ENCODE data around the gene ASPDH. TPM values are rescaled to one million over a fixed set of nuclear protein-coding genes. Genes with fewer than 3 reads are reported as not detected.

The ASPDH gene
- total and polyA plus RNA-seq, 2 of the 13 experiments (the other 11 are each of a cell fraction or from before 2014, with no cell fraction given): 2.2 to 3.3 TPM

DNA sequence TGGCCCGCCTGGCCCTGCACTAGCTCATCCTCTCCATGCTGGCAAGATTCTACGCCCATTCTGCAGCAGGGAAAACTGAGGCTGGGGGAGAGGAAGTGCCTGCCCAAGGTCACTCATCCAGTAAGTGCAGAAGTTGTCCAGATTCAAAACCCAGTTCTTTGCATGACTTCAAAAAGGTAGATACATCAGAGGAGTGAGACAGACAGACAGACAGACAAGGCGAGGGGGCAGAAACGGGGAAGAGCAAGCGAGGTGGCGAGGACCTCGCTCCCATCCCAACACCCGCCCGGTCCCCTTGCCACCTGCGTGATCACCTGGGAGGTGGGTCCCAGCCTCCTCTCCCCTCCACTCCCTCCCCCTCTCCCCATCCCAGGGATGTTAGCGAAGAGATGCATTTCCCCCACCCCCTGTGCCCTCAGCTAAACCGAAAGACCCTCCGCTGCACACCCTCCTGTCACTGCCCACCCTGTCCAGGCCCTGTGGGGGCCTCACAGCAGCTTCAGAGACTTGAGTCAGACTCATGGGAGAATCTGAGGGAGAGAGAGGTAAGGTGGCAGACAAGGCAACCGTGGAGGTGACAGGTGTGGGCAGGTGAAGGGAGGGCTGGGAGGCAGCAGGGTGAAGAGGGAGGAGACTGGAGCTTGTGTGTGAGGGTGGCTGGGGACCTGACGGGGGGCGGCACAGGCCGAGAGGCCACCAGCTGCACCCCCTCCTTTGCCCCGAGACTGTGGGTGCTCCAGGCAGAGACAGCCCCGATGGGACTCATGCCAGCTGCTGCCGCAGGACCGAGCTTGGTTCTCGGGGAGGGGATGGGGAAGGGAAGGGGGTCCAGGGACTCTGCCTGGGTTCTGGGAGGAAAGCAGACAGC is 35.6 kb upstream of the ASPDH start:
- in situ Hi-C loops (cut with HindIII; ENCODE audit: extremely low pct_ligation_motif_present, low pct_unique_long_range_greater_than_20kb): loop anchor here (10.0 kb wide), 1 partner anchor 236 kb away; no protein-coding TSS in a partner anchor
- Histone ChIP-seq H3K4me1 (ENCODE audit: insufficient read depth, low read length) (no peaks in the 10 kb centered on the region), H3K27ac (ENCODE audit: extremely low read length, insufficient read depth, low read length) (no peak overlapping the region), H3K79me2 (ENCODE audit: insufficient read depth, low read length) (no peaks in the 10 kb centered on the region), H3K4me2 (ENCODE audit: low read depth, low read length) (no peak overlapping the region), H4K20me1 (ENCODE audit: insufficient read depth, low read length) (no peaks in the 10 kb centered on the region), H3K36me3 (replicated peaks in 1 of 2; ENCODE audit: control insufficient read depth in 1 of 2, insufficient read depth in 2 of 2, low read length in 2 of 2) (no peaks in the 10 kb centered on the region), H3K4me3 (replicated peaks in 1 of 3; ENCODE audit: insufficient read depth in 1 of 3, low read depth in 2 of 3, low read length in 3 of 3) (no peak overlapping the region), H2AFZ (ENCODE audit: low read length) (no peak overlapping the region), H3K9me3 (ENCODE audit: low read length) (no peaks in the 10 kb centered on the region), H3K9ac (ENCODE audit: insufficient read depth, low read depth, low read length) (no peak overlapping the region), H3K27me3 (ENCODE audit: control insufficient read depth in 1 of 2, insufficient read depth in 2 of 2, low read length in 2 of 2) (peaks cover 3 to 34% of the 10 kb centered on the region in 2 experiments; a peak in 4 of 5 replicates)
- 10% methylated on average over 16 of the region's 22 CpGs for WGBS (ENCODE audit: low lambda C conversion rate)
- DNase-seq (ENCODE audit: low spot score) (no peak), ATAC-seq (no peak), FAIRE-seq (no peak)
- BruUV-seq (replicated peaks): no TSS peak
- POLR2A ChIA-PET: no interaction called here
- TF ChIP-seq FOXK1 (CRISPR knock-in tag; IDR thresholded peaks at IDR 0.05; ENCODE audit: borderline replicate concordance, low read depth) (no peak), ZNF629 (CRISPR knock-in tag; conservative IDR thresholded peaks at IDR 0.05) (peak; percentile 71)
- CTCF ChIA-PET (ENCODE audit: low intra/inter-chr PET ratio, low total read pairs): no interaction called here
- intact Hi-C loops (cut with micrococcal nuclease; ENCODE audit: unreplicated experiment): no loop called here

DNA sequence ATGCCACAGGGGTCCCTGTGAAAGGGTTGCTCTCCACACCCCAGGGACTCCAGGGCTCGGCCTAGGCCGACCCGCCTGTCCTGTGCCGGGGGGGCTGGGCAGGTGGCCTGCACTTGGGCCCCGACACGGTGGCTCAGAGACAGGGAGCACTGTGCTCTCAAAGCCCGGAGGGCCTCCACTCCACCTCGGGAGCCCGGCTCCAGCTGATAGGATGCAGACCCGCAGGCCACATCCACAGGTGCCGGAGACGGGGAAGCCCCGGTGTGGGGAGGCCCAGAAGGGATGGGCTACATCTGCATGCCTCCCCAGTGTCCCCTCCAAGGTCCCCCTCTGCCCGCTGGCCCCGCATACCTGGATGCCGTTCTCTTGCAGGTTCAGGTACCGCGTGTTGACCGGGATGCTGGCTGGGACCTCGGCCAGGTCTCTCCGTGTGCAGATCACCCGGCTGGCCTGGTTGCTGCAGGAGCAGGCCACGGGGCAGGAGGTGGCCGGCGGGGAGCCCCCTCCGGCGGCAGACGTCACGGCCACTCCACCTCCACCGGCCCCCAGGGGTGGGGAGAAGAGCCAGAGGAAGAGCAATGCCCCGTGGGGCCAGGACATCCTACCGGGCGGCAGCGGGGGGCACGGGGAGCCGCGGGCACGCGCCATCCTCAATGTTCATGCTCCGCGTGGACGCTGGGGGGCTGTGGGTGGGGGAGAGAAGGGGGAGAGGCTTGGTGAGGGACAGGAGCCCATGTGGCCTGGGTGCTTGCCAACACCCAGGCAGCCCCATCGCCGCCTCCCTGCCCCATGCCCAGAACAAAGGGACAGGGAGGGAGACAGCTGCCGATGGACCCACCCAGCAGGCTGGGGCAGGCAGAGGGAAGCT is 34.7 kb upstream of the ASPDH start:
- FAIRE-seq: no peak
- H3K27ac ChIP-seq (ENCODE audit: extremely low read length, insufficient read depth, low read length): no peak overlapping the region
- TF ChIP-seq, protein P1, sequence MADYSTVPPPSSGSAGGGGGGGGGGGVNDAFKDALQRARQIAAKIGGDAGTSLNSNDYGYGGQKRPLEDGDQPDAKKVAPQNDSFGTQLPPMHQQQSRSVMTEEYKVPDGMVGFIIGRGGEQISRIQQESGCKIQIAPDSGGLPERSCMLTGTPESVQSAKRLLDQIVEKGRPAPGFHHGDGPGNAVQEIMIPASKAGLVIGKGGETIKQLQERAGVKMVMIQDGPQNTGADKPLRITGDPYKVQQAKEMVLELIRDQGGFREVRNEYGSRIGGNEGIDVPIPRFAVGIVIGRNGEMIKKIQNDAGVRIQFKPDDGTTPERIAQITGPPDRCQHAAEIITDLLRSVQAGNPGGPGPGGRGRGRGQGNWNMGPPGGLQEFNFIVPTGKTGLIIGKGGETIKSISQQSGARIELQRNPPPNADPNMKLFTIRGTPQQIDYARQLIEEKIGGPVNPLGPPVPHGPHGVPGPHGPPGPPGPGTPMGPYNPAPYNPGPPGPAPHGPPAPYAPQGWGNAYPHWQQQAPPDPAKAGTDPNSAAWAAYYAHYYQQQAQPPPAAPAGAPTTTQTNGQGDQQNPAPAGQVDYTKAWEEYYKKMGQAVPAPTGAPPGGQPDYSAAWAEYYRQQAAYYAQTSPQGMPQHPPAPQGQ (CRISPR knock-in tag; IDR thresholded peaks at IDR 0.05; ENCODE audit: borderline replicate concordance): no peak
- TF ChIP-seq ZNF790 (CRISPR knock-in tag; IDR thresholded peaks at IDR 0.05; ENCODE audit: borderline replicate concordance) (no peak), NR0B2 (CRISPR knock-in tag; IDR thresholded peaks at IDR 0.05) (no peak), ZNF781 (CRISPR knock-in tag; IDR thresholded peaks at IDR 0.05; ENCODE audit: borderline replicate concordance, not compliant biosample characterization) (no peak), HOXA3 (CRISPR knock-in tag; IDR thresholded peaks at IDR 0.05) (no peak), NFKB2 (CRISPR knock-in tag; IDR thresholded peaks at IDR 0.05; ENCODE audit: borderline replicate concordance) (no peak), ZNF282 (IDR thresholded peaks at IDR 0.05; ENCODE audit: partially characterized antibody) (no peak)

More for the DNA sequence above, 34.7 kb upstream of the ASPDH start:
- Histone ChIP-seq H4K20me1 (ENCODE audit: insufficient read depth, low read length) (no peaks in the 10 kb centered on the region), H3K4me2 (ENCODE audit: low read depth, low read length) (no peak overlapping the region), H3K4me3 (replicated peaks in 1 of 3; ENCODE audit: insufficient read depth in 1 of 3, low read depth in 2 of 3, low read length in 3 of 3) (no peak overlapping the region), H2AFZ (ENCODE audit: low read length) (no peak overlapping the region), H3K9ac (ENCODE audit: insufficient read depth, low read depth, low read length) (no peak overlapping the region), H3K9me3 (ENCODE audit: low read length) (no peaks in the 10 kb centered on the region), H3K27me3 (ENCODE audit: control insufficient read depth in 1 of 2, insufficient read depth in 2 of 2, low read length in 2 of 2) (peaks cover 3 to 34% of the 10 kb centered on the region in 2 experiments; a peak in 4 of 5 replicates), H3K4me1 (ENCODE audit: insufficient read depth, low read length) (no peaks in the 10 kb centered on the region), H3K36me3 (replicated peaks in 1 of 2; ENCODE audit: control insufficient read depth in 1 of 2, insufficient read depth in 2 of 2, low read length in 2 of 2) (no peaks in the 10 kb centered on the region), H3K79me2 (ENCODE audit: insufficient read depth, low read length) (no peaks in the 10 kb centered on the region)
- 34% methylated on average over 17 of the region's 45 CpGs for WGBS (ENCODE audit: low lambda C conversion rate)
- CTCF ChIA-PET (ENCODE audit: low intra/inter-chr PET ratio, low total read pairs): no interaction called here
- ATAC-seq (no peak), DNase-seq (ENCODE audit: low spot score) (no peak)
- intact Hi-C loops (cut with micrococcal nuclease; ENCODE audit: unreplicated experiment) (no loop called here), in situ Hi-C loops (cut with HindIII; ENCODE audit: extremely low pct_ligation_motif_present, low pct_unique_long_range_greater_than_20kb) (loop anchor here (10.0 kb wide), 1 partner anchor 236 kb away; no protein-coding TSS in a partner anchor)
- POLR2A ChIA-PET: no interaction called here
- no TSS peak for BruUV-seq (replicated peaks)
